Activated CD4-positive, alpha-beta T cell treated with anti-CD3 and anti-CD28 coated beads, Interleukin-2, amount 10 ng/mL, durations not matched to agents 7 days and 5 days (primary cell): ENCODE results near the gene KRT17. TPM values are rescaled to one million over a fixed set of nuclear protein-coding genes. Genes with fewer than 3 reads are reported as not detected.
"Not testable (repeated sequence)": the region's sequence is repeated elsewhere in the genome, so short reads cannot be mapped to it uniquely, and the experiment has no call there.

ENCODE experiments used
- CTCF ChIA-PET: fragments of 350-600 bp; sonication (Branson Sonifier 250); formaldehyde crosslinking; loops from one replicate; lab custom pipeline; 2021; ENCODE audit warnings: antibody characterized with exemption; lab: Charles Lee
- POLR2A ChIA-PET: fragments of 350-600 bp; sonication (Branson Sonifier 250); formaldehyde crosslinking; loops from one replicate; lab custom pipeline; 2021; ENCODE audit warnings: antibody characterized with exemption; lab: Charles Lee
- DNase-seq: peaks from one replicate; pipeline ENCODE4 v3.0.0-alpha.2; 2020
- H3K27ac Mint-ChIP-seq: one replicate; pipeline ENCODE4 v1.8.0; 2021; ENCODE audit warnings: mild to moderate bottlenecking, moderate library complexity, mixed read lengths
- H3K27me3 Mint-ChIP-seq: one replicate; pipeline ENCODE4 v1.8.0; 2021; ENCODE audit warnings: mixed read lengths
- H3K36me3 Mint-ChIP-seq: one replicate; pipeline ENCODE4 v1.8.0; 2021; ENCODE audit warnings: low read depth, mixed read lengths
- H3K4me1 Mint-ChIP-seq: one replicate; pipeline ENCODE4 v1.8.0; 2021; ENCODE audit warnings: mixed read lengths
- H3K4me3 Mint-ChIP-seq: one replicate; pipeline ENCODE4 v1.8.0; 2021; ENCODE audit warnings: mild to moderate bottlenecking, moderate library complexity, mixed read lengths
- H3K9me3 Mint-ChIP-seq: one replicate; pipeline ENCODE4 v1.8.0; 2021; ENCODE audit warnings: mixed read lengths
- total RNA-seq, 2 experiments: library from RNA; stranded (reverse); gene quantifications; one replicate each; pipeline ENCODE4 v1.2.3, GENCODE V29; 2021

KRT17 gene
- total RNA-seq, 2 experiments from 2014 or later, result 0.25 TPM; not detected in 1

DNA sequence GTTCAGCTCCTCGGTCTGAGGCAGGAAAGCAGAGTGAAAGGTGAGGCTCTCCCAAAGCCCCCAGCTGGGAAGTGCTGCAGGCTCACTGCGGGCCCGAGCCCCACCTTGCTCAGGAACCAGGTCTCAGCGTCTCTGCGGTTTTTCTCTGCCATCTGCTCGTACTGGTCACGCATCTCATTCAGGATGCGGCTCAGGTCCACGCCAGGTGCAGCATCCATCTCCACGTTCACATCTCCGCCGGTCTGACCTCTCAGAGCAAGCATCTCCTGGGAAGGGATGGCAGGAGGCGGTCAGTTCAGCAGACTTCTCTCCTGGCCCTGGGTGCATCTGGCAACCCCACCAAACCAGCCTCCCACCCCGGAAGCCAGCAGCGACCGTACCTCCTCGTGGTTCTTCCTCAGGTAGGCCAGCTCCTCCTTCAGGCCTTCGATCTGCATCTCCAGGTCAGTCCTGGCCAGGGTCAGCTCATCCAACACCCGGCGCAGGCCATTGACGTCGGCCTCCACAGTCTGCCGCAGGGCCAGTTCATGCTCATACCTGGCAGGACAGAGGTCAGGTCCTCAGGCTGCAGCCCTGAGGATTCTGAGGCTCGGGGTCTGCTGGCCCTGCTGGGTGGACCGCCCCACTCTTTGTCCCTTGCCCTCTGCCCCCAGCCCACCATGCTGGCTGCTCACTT, 13.3 kb downstream of the KRT17 start:
- Mint-ChIP-seq H3K4me3 (no peak overlapping the region), H3K36me3 (peaks cover 3% of the 10 kb centered on the region), H3K27me3 (peaks cover 17% of the 10 kb centered on the region), H3K27ac (no peak overlapping the region), H3K4me1 (no peaks in the 10 kb centered on the region), H3K9me3 (peaks cover 11% of the 10 kb centered on the region)
- no peak for DNase-seq
- ChIA-PET POLR2A (no interaction called here), CTCF (no interaction called here)

DNA sequence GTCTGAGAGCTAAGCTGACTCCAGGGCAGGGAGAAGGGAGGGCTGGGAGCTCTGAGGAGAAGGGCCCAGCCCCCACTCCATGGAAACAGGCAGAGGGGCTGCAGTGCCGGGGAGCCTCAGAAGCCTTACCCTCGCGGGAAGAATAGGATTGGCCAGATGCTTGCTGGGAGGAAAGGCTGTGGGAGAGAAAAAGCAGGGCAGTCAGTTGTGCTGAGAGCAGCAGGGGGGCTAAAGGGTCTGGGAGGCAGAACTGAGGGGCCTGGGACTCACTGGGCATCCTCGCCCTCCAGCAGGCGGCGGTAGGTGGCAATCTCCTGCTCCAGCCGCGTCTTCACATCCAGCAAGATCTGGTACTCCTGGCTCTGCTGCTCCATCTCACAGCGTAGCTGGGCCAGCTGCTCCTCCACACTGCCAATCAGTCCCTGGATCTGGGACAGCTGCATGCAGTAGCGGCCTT, 14.3 kb downstream of the KRT17 start:
- DNase-seq, POLR2A ChIA-PET, CTCF ChIA-PET, H3K4me3 Mint-ChIP-seq, H3K36me3 Mint-ChIP-seq, H3K4me1 Mint-ChIP-seq, H3K27ac Mint-ChIP-seq: not testable (repeated sequence)
- peaks cover 11% of the 10 kb centered on the region for H3K9me3 Mint-ChIP-seq
- peaks cover 22% of the 10 kb centered on the region for H3K27me3 Mint-ChIP-seq

DNA sequence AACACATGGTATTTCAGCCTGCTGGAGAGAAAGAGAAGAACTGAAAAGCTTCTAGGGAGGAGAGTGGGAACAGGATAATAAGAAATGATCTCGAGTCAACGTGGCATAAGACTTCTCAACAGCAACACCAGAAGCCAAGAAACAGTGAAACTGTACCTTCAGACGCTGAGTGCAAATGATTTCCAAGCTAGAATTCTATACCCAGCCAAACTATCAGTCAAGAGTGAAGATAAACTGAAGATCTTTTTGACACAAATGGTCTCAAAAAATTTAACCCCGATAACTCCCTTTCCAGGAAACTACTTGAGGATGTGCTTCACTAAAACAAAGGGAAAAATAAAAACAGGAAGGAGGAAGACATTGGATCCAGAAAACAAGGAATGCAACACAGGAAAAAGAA, 17.4 kb downstream of the KRT17 start:
- H3K27ac Mint-ChIP-seq, POLR2A ChIA-PET, DNase-seq, CTCF ChIA-PET, H3K4me3 Mint-ChIP-seq, H3K4me1 Mint-ChIP-seq, H3K36me3 Mint-ChIP-seq: not testable (repeated sequence)
- peaks cover 30% of the 10 kb centered on the region for H3K27me3 Mint-ChIP-seq
- peaks cover 11% of the 10 kb centered on the region for H3K9me3 Mint-ChIP-seq

DNA sequence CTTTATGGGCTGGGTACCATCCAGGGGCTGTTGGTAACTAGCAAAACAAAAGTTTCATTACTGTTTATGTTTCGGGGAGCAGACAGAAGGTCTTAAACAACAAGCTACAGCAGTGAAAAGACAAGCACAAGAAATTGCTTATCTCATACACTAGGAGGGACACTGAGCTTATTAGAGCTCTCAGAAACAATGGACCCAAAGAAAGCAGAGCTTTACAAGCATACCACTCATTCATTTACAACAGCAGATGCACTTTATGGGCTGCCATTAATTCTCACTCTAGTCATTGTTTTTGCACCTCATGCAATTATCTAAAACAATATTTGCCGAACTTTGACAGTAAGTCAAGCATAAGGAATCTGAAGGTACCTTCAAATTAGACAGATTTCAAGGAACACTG, 21.9 kb downstream of the KRT17 start:
- Mint-ChIP-seq H3K9me3 (peaks cover 9% of the 10 kb centered on the region), H3K36me3 (peaks cover 3% of the 10 kb centered on the region), H3K27me3 (peaks cover 20% of the 10 kb centered on the region), H3K4me1 (no peaks in the 10 kb centered on the region), H3K4me3 (no peak overlapping the region), H3K27ac (no peak overlapping the region)
- DNase-seq, result no peak
- CTCF ChIA-PET, result interaction anchor here (1.0 to 1.3 kb wide), 2 partner anchors 10 to 63 kb away, joined by 3 to 4 read pairs; partner anchors contain the start of gene KRT16
- POLR2A ChIA-PET, result no interaction called here

- Mint-ChIP-seq H3K9me3 (no peaks in the 10 kb centered on the region), H3K27me3 (peaks cover 8% of the 10 kb centered on the region), H3K4me3 (no peak overlapping the region), H3K36me3 (no peaks in the 10 kb centered on the region), H3K4me1 (no peaks in the 10 kb centered on the region), H3K27ac (no peak overlapping the region)
- DNase-seq, result no peak
- POLR2A ChIA-PET, result no interaction called here
- CTCF ChIA-PET, result interaction anchor here (1.0 kb wide), 1 partner anchor 51 kb away, joined by 4 read pairs; no protein-coding TSS in a partner anchor
Observed at GRCh38 chr17:41600318-41600717, 24.1 kb downstream of the KRT17 start.

DNA sequence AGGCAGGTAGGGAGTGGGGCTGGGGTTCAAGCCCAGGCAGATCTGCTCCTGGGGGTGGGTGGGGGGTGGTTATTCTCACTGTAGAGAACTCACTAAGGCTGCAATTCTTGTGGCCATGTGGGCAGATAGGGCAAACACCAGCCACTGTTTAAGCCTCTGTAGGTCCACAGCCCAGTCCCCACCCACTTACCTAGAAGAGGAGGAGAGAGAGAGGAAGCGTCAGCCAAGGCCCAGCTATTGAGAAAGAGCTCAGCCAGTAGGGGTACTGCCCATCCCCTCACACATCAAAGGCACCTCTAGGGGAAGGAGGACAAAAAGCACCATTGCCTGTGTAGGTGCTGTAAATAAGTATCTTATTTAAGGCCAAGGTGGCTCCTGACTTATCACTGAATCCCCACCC, 24.7 kb downstream of the KRT17 start:
- ChIA-PET CTCF (interaction anchor here (1.0 kb wide), 1 partner anchor 50 kb away, joined by 4 read pairs; no protein-coding TSS in a partner anchor), POLR2A (no interaction called here)
- no peak overlapping the region for H3K4me3 Mint-ChIP-seq
- H3K27ac Mint-ChIP-seq, result no peak overlapping the region
- H3K9me3 Mint-ChIP-seq, result no peaks in the 10 kb centered on the region
- DNase-seq, result no peak
- peaks cover 8% of the 10 kb centered on the region for H3K27me3 Mint-ChIP-seq
- H3K36me3 Mint-ChIP-seq, result no peaks in the 10 kb centered on the region
- H3K4me1 Mint-ChIP-seq, result no peaks in the 10 kb centered on the region

- H3K27ac Mint-ChIP-seq, result no peak overlapping the region
- POLR2A ChIA-PET, result no interaction called here
- no peaks in the 10 kb centered on the region for H3K27me3 Mint-ChIP-seq
- DNase-seq, result no peak
- H3K9me3 Mint-ChIP-seq, result no peaks in the 10 kb centered on the region
- H3K36me3 Mint-ChIP-seq, result no peaks in the 10 kb centered on the region
- CTCF ChIA-PET, result no interaction called here
- no peaks in the 10 kb centered on the region for H3K4me1 Mint-ChIP-seq
- no peak overlapping the region for H3K4me3 Mint-ChIP-seq
Observed at GRCh38 chr17:41595585-41595984, 28.8 kb downstream of the KRT17 start.

DNA sequence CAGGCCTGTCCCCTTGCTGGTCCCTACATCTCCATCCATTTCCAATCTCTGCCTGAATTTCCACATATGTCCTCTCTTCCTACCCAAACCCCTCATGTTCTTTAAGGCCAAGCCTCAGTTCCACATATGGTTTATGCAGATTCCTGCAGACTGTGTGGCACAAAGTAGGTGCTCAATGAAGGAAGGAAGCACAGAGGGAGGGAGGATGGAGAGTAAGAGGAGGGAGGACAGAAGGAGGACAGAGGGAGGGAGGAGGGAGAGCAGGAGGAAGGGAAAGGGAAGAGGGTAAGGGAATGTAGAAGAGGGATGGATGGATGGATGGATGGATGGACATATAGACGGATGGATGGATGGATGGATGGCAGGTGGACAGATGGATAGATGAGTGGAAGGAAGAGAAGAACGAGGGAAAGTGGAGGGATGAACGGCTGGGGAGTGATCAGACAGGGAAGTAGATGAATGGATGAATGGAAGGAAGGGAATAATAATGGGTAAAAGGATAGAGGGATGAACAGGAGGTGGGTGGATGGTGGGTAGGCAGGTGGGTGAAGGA, 29.9 kb downstream of the KRT17 start:
- DNase-seq, result no peak
- Mint-ChIP-seq H3K4me3 (no peak overlapping the region), H3K36me3 (no peaks in the 10 kb centered on the region), H3K27ac (no peak overlapping the region), H3K4me1 (no peaks in the 10 kb centered on the region), H3K27me3 (no peaks in the 10 kb centered on the region), H3K9me3 (no peaks in the 10 kb centered on the region)
- ChIA-PET CTCF (interaction anchor here (1.2 to 1.9 kb wide), 2 partner anchors 9 to 69 kb away, joined by 4 to 5 read pairs; no protein-coding TSS in a partner anchor), POLR2A (no interaction called here)

GRCh38 chr17:41593306-41593981, 30.9 kb downstream of the KRT17 start:
- Mint-ChIP-seq H3K9me3 (no peaks in the 10 kb centered on the region), H3K27ac (no peak overlapping the region), H3K4me1 (no peaks in the 10 kb centered on the region), H3K4me3 (no peak overlapping the region), H3K27me3 (no peaks in the 10 kb centered on the region), H3K36me3 (no peaks in the 10 kb centered on the region)
- DNase-seq, result no peak
- POLR2A ChIA-PET, result interaction anchor here (0.5 kb wide), 1 partner anchor 350 kb away, joined by 3 read pairs; no protein-coding TSS in a partner anchor
- CTCF ChIA-PET, result interaction anchor here (1.2 to 1.9 kb wide), 2 partner anchors 8 to 70 kb away, joined by 4 to 5 read pairs; no protein-coding TSS in a partner anchor

DNA sequence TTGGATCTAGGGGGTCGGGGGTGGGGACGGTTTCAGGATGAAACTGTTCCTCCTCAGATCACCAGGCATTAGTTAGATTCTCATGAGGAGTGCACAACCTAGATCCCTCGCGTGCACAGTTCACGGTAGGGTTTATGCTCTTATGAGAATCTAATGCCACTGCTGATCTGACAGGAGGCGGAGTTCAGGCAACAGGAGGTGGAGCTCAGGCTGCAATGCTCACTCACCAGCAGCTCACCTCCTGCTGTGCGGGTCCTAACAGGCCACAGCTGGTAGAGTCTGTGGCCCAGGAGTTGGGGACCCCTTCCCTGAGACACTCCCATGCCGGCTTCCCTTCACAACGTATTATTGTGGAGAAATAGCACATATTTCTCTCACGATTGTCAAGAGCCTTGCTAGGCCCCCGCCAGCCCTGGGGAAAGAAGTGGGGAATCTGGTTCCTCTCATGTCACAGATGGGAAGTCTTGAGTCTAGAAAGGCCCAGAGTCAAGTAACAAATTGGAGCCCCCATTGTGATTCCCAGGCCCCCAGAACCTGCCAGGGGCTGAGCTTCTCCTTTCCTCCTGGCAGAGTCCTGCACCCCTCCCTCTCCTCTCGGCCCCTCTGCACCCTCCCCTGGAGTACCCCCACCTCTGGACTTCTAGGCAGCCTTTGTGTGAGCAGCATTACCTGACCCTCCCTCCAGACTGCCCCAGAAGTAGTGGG, 31.6 kb downstream of the KRT17 start:
- Mint-ChIP-seq H3K4me3 (no peak overlapping the region), H3K36me3 (no peaks in the 10 kb centered on the region), H3K27ac (no peak overlapping the region), H3K27me3 (no peaks in the 10 kb centered on the region), H3K4me1 (no peaks in the 10 kb centered on the region), H3K9me3 (no peaks in the 10 kb centered on the region)
- POLR2A ChIA-PET, result no interaction called here
- DNase-seq, result no peak
- CTCF ChIA-PET, result interaction anchor here (1.2 to 1.9 kb wide), 2 partner anchors 8 to 70 kb away, joined by 4 to 5 read pairs; no protein-coding TSS in a partner anchor

DNA sequence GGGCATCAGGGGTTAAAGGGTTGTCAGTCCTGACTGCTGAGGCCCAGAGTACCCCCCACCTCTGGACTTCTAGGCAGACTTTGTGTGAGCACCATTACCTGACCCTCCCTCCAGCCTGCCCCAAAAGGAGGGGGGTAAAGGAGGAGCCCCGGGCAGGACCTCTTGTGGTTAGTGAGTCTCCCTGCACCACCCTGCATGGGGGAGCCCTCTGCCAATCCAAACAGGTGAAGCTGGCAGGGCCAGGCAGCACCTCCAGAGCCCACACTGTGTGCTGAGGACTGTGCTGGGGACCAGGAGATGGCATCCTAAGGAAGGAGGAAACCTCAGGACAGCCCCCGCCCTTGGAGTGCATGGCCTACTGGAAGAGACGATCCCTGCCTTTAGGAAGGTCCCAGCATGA, 35.1 kb downstream of the KRT17 start:
- Mint-ChIP-seq H3K4me3 (no peak overlapping the region), H3K9me3 (no peaks in the 10 kb centered on the region), H3K4me1 (no peaks in the 10 kb centered on the region), H3K27ac (no peak overlapping the region), H3K27me3 (no peaks in the 10 kb centered on the region), H3K36me3 (no peaks in the 10 kb centered on the region)
- no peak for DNase-seq
- ChIA-PET POLR2A (no interaction called here), CTCF (no interaction called here)

DNA sequence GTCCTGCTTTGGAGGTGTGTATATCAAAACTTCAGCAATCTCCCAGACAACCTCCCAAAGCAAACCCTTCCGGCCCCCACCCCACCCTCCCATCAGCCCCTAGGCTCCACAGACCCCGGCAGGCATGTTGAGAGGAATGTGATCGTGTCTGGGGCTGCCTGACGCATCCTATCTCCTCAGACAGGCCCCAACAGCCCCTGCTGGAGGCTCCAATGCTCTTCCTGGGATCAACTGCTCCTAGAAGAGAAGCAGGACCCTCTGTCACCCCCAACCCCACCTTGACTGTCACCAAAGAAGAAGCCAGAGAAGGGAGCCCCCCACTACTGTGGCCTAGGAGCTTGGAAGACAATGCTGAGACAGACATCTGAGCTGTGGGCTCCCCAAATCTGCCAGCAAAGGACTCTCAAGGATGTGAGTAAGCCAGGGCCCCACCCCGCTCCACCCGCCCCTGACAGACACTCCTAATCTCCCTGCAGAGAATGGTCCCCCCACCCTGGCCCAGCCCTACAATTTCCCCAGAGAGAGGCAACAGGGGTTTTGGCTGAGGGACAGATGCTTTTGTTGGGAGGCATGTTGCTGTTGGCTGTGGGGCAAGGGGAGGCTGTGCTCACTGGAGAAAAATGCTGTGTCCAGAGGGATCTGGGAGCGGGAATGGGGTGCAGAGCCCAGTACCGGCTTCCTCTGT, 36.1 kb downstream of the KRT17 start:
- Mint-ChIP-seq H3K9me3 (no peaks in the 10 kb centered on the region), H3K4me1 (no peaks in the 10 kb centered on the region), H3K4me3 (no peak overlapping the region), H3K27ac (no peak overlapping the region), H3K36me3 (no peaks in the 10 kb centered on the region), H3K27me3 (no peaks in the 10 kb centered on the region)
- POLR2A ChIA-PET, result no interaction called here
- CTCF ChIA-PET, result no interaction called here
- no peak for DNase-seq
